ENCODE results near the gene DPM3. TPM values are rescaled to one million over a fixed set of nuclear protein-coding genes. Genes with fewer than 3 reads are reported as not detected.

The DPM3 gene
- total RNA-seq, 1 donor from 2014 or later, result 43.7 TPM

GRCh38 chr1:155107309-155108264 lies 32.7 kb downstream of the DPM3 start:
- no peak overlapping the region for H3K27ac Mint-ChIP-seq
- no peaks in the 10 kb centered on the region for H3K36me3 Mint-ChIP-seq (ENCODE audit: low read depth)
- intact Hi-C loops (cut with micrococcal nuclease), result no loop called here
- H3K9me3 Mint-ChIP-seq, result no peaks in the 10 kb centered on the region
- no peak for DNase-seq (ENCODE audit: low spot score)
- no peaks in the 10 kb centered on the region for H3K4me1 Mint-ChIP-seq (ENCODE audit: low read depth)
- H3K27me3 Mint-ChIP-seq (ENCODE audit: insufficient read depth), result peaks cover 9% of the 10 kb centered on the region
- no peak overlapping the region for H3K4me3 Mint-ChIP-seq

- no peaks in the 10 kb centered on the region for H3K9me3 Mint-ChIP-seq
- intact Hi-C loops (cut with micrococcal nuclease), result no loop called here
- no peaks in the 10 kb centered on the region for H3K36me3 Mint-ChIP-seq (ENCODE audit: low read depth)
- no peak overlapping the region for H3K27ac Mint-ChIP-seq
- DNase-seq (ENCODE audit: low spot score), result no peak
- peaks cover 9% of the 10 kb centered on the region for H3K27me3 Mint-ChIP-seq (ENCODE audit: insufficient read depth)
- H3K4me3 Mint-ChIP-seq, result no peak overlapping the region
- H3K4me1 Mint-ChIP-seq (ENCODE audit: low read depth), result no peaks in the 10 kb centered on the region
Observed at GRCh38 chr1:155106862-155107261, 33.5 kb downstream of the DPM3 start.

DNA sequence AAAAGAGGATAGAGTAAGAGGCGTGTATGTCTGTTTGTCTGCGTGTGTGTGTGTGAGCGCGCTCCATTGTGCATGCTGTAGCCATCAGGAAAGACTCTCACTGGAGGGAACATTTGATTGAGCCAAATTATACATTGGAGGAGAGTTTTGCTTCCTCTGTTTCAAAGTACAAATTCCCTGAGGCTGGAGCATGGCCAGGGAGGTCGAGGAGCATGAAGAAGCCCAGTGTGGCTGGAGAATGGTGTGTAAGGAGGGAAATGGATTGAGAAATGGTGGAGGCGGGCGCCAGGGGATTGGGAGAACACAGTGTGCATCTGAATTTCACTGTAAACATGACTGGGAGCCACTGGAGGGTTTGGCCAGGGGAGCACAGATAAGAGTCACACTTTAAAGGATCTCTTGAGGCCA lies 34.7 kb downstream of the DPM3 start:
- intact Hi-C loops (cut with micrococcal nuclease), result no loop called here
- peaks cover 9% of the 10 kb centered on the region for H3K27me3 Mint-ChIP-seq (ENCODE audit: insufficient read depth)
- H3K27ac Mint-ChIP-seq, result no peak overlapping the region
- H3K4me3 Mint-ChIP-seq, result no peak overlapping the region
- H3K9me3 Mint-ChIP-seq, result no peaks in the 10 kb centered on the region
- H3K36me3 Mint-ChIP-seq (ENCODE audit: low read depth), result no peaks in the 10 kb centered on the region
- DNase-seq (ENCODE audit: low spot score), result no peak
- no peaks in the 10 kb centered on the region for H3K4me1 Mint-ChIP-seq (ENCODE audit: low read depth)

GRCh38 chr1:155104605-155105534 lies 35.5 kb downstream of the DPM3 start:
- DNase-seq (ENCODE audit: low spot score), result no peak
- Mint-ChIP-seq H3K4me3 (no peak overlapping the region), H3K9me3 (no peaks in the 10 kb centered on the region), H3K36me3 (ENCODE audit: low read depth) (no peaks in the 10 kb centered on the region), H3K27me3 (ENCODE audit: insufficient read depth) (peaks cover 9% of the 10 kb centered on the region), H3K4me1 (ENCODE audit: low read depth) (no peaks in the 10 kb centered on the region), H3K27ac (no peak overlapping the region)
- intact Hi-C loops (cut with micrococcal nuclease), result no loop called here

GRCh38 chr1:155103325-155103724 lies 37.0 kb downstream of the DPM3 start:
- Mint-ChIP-seq H3K27ac (no peak overlapping the region), H3K9me3 (no peaks in the 10 kb centered on the region), H3K4me1 (ENCODE audit: low read depth) (no peaks in the 10 kb centered on the region), H3K4me3 (no peak overlapping the region), H3K27me3 (ENCODE audit: insufficient read depth) (peaks cover 8% of the 10 kb centered on the region), H3K36me3 (ENCODE audit: low read depth) (no peaks in the 10 kb centered on the region)
- intact Hi-C loops (cut with micrococcal nuclease), result no loop called here
- no peak for DNase-seq (ENCODE audit: low spot score)

- Mint-ChIP-seq H3K27me3 (ENCODE audit: insufficient read depth) (peaks cover 32% of the 10 kb centered on the region), H3K4me3 (no peak overlapping the region), H3K27ac (no peak overlapping the region), H3K4me1 (ENCODE audit: low read depth) (no peaks in the 10 kb centered on the region), H3K9me3 (no peaks in the 10 kb centered on the region), H3K36me3 (ENCODE audit: low read depth) (no peaks in the 10 kb centered on the region)
- intact Hi-C loops (cut with micrococcal nuclease), result no loop called here
- DNase-seq (ENCODE audit: low spot score), result no peak
Observed at GRCh38 chr1:155099331-155099730, 41.0 kb downstream of the DPM3 start.

DNA sequence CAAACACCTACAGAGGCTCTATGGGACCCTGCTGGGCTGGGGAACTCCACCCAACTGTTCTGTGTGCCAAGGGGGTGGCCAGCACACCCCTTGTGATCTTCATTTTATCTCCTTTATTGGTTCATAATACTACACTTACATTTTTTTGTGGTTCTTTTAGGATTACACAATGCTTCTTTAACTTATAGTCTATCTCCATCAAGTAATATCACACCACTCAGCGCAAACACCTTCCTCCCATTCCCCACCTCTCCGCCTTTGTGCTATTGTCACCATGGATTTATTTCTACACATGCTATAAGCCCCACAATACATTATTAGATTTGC lies 45.7 kb downstream of the DPM3 start:
- no peak for DNase-seq (ENCODE audit: low spot score)
- Mint-ChIP-seq H3K36me3 (ENCODE audit: low read depth) (no peaks in the 10 kb centered on the region), H3K9me3 (no peaks in the 10 kb centered on the region), H3K27ac (no peak overlapping the region), H3K4me1 (ENCODE audit: low read depth) (peaks cover 7% of the 10 kb centered on the region), H3K4me3 (no peak overlapping the region), H3K27me3 (ENCODE audit: insufficient read depth) (peaks cover 31% of the 10 kb centered on the region)
- intact Hi-C loops (cut with micrococcal nuclease), result loop anchor here (5.0 kb wide), 1 partner anchor 33 kb away; the partner anchor contains the start of gene EFNA1

GRCh38 chr1:155093911-155094621 lies 46.3 kb downstream of the DPM3 start:
- no peak for DNase-seq (ENCODE audit: low spot score)
- intact Hi-C loops (cut with micrococcal nuclease), result loop anchor here (5.0 kb wide), 1 partner anchor 33 kb away; the partner anchor contains the start of gene EFNA1
- Mint-ChIP-seq H3K27me3 (ENCODE audit: insufficient read depth) (peaks cover 31% of the 10 kb centered on the region), H3K4me3 (no peak overlapping the region), H3K27ac (no peak overlapping the region), H3K9me3 (no peaks in the 10 kb centered on the region), H3K4me1 (ENCODE audit: low read depth) (peaks cover 7% of the 10 kb centered on the region), H3K36me3 (ENCODE audit: low read depth) (no peaks in the 10 kb centered on the region)

- H3K36me3 Mint-ChIP-seq (ENCODE audit: low read depth), result no peaks in the 10 kb centered on the region
- no peaks in the 10 kb centered on the region for H3K9me3 Mint-ChIP-seq
- intact Hi-C loops (cut with micrococcal nuclease), result loop anchor here (1.0 to 5.0 kb wide), 2 partner anchors 8 to 35 kb away; partner anchors contain the start of gene EFNA1
- H3K27me3 Mint-ChIP-seq (ENCODE audit: insufficient read depth), result peaks cover 28% of the 10 kb centered on the region
- H3K4me1 Mint-ChIP-seq (ENCODE audit: low read depth), result peaks cover 7% of the 10 kb centered on the region
- H3K4me3 Mint-ChIP-seq, result no peak overlapping the region
- no peak overlapping the region for H3K27ac Mint-ChIP-seq
- DNase-seq (ENCODE audit: low spot score), result no peak
Observed at GRCh38 chr1:155092641-155093040, 47.7 kb downstream of the DPM3 start.

DNA sequence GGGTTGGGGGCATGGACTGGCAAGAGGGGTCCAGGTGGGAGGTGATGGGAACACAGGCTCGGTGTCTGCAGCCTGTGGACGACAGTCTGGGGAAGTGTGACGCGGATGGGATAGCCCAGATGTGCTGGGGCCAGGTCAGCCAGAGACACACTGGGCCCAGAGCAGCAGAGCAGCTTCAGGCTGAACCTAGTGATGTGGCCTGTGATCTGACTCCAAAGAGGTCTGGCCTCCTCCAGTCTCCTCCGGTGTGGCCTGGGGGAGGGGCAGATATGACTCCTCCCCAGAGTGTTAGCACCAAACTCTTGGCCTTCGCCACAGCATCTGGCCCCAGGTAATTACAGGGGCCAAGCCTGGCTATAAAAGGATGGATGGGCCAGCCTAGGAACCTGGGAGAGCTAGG lies 48.2 kb downstream of the DPM3 start:
- Mint-ChIP-seq H3K27ac (no peak overlapping the region), H3K9me3 (no peaks in the 10 kb centered on the region), H3K27me3 (ENCODE audit: insufficient read depth) (peaks cover 27% of the 10 kb centered on the region), H3K36me3 (ENCODE audit: low read depth) (no peaks in the 10 kb centered on the region), H3K4me3 (no peak overlapping the region), H3K4me1 (ENCODE audit: low read depth) (peaks cover 7% of the 10 kb centered on the region)
- intact Hi-C loops (cut with micrococcal nuclease), result loop anchor here (1.0 to 5.0 kb wide), 2 partner anchors 8 to 35 kb away; partner anchors contain the start of gene EFNA1
- DNase-seq (ENCODE audit: low spot score), result no peak

- Mint-ChIP-seq H3K4me3 (no peak overlapping the region), H3K4me1 (ENCODE audit: low read depth) (peaks cover 7% of the 10 kb centered on the region), H3K36me3 (ENCODE audit: low read depth) (no peaks in the 10 kb centered on the region), H3K27ac (no peak overlapping the region), H3K9me3 (no peaks in the 10 kb centered on the region), H3K27me3 (ENCODE audit: insufficient read depth) (peaks cover 20% of the 10 kb centered on the region)
- intact Hi-C loops (cut with micrococcal nuclease), result loop anchor here (1.0 to 5.0 kb wide), 5 partner anchors 7 to 82 kb away; partner anchors contain the start of genes EFNA1, KRTCAP2, SLC50A1 and TRIM46
- peak; percentile 69 for DNase-seq (ENCODE audit: low spot score)
Observed at GRCh38 chr1:155091071-155092051, 49.0 kb downstream of the DPM3 start.
